Brain microvascular endothelial cell (primary cell): Measurements from ENCODE around the gene EPHB2.
"Not testable (repeated sequence)": the region's sequence is repeated elsewhere in the genome, so short reads cannot be mapped to it uniquely, and the experiment has no call there.

Experiments used
- DNase-seq: peaks from one replicate; pipeline ENCODE4 v3.0.0-alpha.2; 2020
- H3K27ac ChIP-seq: fragments of 250-450 bp; sonication (Bioruptor Pico); 2 replicates; pipeline ENCODE4 v1.5.1; 2020; ENCODE audit warnings: mild to moderate bottlenecking, moderate library complexity
- H3K27me3 ChIP-seq: fragments of 250-450 bp; sonication (Bioruptor Pico); replicated peaks from 2 replicates; pipeline ENCODE4 v1.5.1; 2020; ENCODE audit warnings: mild to moderate bottlenecking
- H3K36me3 ChIP-seq: fragments of 250-450 bp; sonication (Bioruptor Pico); replicated peaks from 2 replicates; pipeline ENCODE4 v1.5.1; 2020; ENCODE audit warnings: mild to moderate bottlenecking
- H3K4me3 ChIP-seq: 2 replicates; pipeline ENCODE4 v1.5.1; 2011; ENCODE audit warnings: low read depth, mild to moderate bottlenecking, control low read depth, low read length, moderate library complexity
- in situ Hi-C: cut with HindIII; loops from 2 replicates; pipeline ENCODE4 v1.10.0; 2017; ENCODE audit warnings: low sequenced_read_pairs, low pct_ligation_motif_present
- TF ChIP-seq, protein P1 (sequence below): IDR thresholded peaks from 2 replicates; pipeline ENCODE4 v1.5.1; 2011; ENCODE audit warnings: low read depth, mild to moderate bottlenecking, moderate library complexity, low read length, control low read depth, inconsistent platforms; ENCODE audit errors: missing control alignments

Gene EPHB2

DNA sequence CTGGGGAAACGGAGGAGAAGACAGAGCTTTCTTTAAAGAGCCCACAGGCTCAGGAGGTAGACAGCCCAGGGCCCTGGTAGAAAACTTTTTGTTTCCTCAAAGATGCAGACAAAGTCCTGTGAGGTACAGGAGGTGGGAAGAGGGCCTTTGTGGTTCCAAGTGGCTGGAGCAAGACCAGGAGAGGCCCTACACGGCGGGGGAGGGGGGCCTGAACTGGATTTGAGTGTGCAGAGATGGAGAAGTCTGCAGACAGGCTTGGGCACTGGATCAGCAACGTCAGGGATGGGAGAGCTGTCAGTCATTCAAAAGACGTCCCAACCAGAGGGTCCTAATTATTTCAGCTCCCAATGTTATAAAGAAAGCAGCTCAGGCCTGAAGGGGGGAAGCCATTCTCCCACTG, 126.2 kb downstream of the EPHB2 start:
- DNase-seq = no peak
- H3K36me3 ChIP-seq = no peaks in the 10 kb centered on the region
- H3K27me3 ChIP-seq = no peaks in the 10 kb centered on the region
- no peak overlapping the region for H3K4me3 ChIP-seq
- no peak overlapping the region for H3K27ac ChIP-seq
- TF ChIP-seq, protein P1, sequence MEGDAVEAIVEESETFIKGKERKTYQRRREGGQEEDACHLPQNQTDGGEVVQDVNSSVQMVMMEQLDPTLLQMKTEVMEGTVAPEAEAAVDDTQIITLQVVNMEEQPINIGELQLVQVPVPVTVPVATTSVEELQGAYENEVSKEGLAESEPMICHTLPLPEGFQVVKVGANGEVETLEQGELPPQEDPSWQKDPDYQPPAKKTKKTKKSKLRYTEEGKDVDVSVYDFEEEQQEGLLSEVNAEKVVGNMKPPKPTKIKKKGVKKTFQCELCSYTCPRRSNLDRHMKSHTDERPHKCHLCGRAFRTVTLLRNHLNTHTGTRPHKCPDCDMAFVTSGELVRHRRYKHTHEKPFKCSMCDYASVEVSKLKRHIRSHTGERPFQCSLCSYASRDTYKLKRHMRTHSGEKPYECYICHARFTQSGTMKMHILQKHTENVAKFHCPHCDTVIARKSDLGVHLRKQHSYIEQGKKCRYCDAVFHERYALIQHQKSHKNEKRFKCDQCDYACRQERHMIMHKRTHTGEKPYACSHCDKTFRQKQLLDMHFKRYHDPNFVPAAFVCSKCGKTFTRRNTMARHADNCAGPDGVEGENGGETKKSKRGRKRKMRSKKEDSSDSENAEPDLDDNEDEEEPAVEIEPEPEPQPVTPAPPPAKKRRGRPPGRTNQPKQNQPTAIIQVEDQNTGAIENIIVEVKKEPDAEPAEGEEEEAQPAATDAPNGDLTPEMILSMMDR = no peak
- in situ Hi-C loops = no loop called here

DNA sequence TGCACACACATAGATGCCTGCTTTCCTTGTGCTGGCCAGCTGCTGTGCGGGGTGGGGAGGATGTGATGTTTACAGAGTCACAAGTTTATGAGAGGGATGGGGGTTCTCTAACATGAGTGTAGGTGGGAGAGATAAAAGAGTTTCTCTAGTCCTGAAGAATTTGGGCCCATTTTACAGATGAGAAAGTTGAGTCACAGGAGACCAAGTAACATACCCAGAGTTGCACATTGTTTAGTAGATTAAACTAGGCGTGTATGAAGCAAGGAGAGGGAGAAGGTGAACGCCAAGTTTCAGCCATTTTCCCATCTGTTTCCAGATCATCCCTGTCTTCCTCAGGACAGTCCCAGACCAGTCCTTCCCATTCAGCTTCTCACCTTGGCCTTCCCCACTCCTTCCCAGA, 126.7 kb downstream of the EPHB2 start:
- no peak overlapping the region for H3K27ac ChIP-seq
- in situ Hi-C loops = no loop called here
- H3K36me3 ChIP-seq = no peaks in the 10 kb centered on the region
- H3K4me3 ChIP-seq = no peak overlapping the region
- TF ChIP-seq, protein P1 = no peak
- no peaks in the 10 kb centered on the region for H3K27me3 ChIP-seq
- no peak for DNase-seq

DNA sequence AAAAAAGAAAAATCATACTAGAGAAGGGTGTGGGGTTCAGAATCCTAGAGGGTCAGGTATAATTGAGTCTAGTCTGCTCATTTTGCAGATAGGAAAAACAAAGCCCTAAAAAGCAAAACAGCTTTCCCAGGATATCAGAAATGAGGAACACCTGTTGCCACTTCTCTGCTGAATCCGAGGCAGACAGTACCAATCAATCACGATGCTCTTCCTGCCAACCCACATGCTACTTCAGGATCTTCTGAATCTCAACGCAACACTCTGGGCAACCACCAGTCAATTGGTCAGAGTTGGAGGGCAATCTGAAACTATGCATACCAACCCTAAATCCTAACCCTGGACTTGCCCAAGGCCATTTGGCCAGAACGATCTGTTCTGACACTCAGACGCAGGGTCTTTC, 128.3 kb downstream of the EPHB2 start:
- TF ChIP-seq, protein P1 = no peak
- no peaks in the 10 kb centered on the region for H3K36me3 ChIP-seq
- in situ Hi-C loops = no loop called here
- DNase-seq = no peak
- no peak overlapping the region for H3K27ac ChIP-seq
- H3K4me3 ChIP-seq = no peak overlapping the region
- no peaks in the 10 kb centered on the region for H3K27me3 ChIP-seq

DNA sequence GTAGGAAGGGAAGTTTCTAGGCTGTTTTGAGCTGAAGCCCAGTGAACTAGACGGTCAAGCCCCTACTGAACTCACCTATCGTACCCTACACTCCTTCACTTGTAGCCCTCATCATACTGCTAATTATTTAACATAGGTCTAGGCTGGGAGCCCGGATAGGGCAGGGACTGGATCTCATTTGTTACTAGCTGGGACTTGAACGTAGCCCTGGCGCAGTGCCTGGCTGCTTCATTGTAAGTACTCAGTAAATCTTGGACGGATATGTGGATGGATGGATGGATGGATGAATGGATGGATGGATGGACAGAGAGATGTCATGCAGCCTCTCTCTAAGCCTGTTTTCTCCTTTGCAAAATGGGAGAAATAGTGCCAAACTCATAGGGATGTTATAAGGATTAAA, 129.2 kb downstream of the EPHB2 start:
- in situ Hi-C loops = no loop called here
- H3K27me3 ChIP-seq = no peaks in the 10 kb centered on the region
- no peak overlapping the region for H3K27ac ChIP-seq
- H3K4me3 ChIP-seq = no peak overlapping the region
- no peaks in the 10 kb centered on the region for H3K36me3 ChIP-seq
- TF ChIP-seq, protein P1 = no peak
- DNase-seq = no peak

DNA sequence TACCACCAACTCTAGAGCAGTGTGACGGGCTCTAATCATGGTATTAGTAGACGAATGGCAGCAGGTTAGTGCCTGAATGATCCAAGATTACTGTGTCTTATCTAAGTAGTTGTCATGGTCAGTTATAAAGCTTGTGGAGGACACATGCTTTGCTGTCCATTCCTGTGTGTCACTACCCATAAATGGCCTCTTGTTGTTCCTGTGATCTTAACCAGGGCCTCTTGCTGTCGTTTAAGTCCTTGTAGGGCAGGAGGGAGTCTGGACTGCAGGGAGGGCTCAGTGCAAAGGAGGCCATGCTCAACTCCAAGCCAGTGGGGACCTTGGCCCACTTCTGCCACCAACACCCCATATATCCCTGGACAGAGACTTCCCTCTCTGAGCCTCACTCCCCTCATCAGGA, 130.5 kb downstream of the EPHB2 start:
- Histone ChIP-seq H3K36me3 (no peaks in the 10 kb centered on the region), H3K27ac (no peak overlapping the region), H3K27me3 (no peaks in the 10 kb centered on the region), H3K4me3 (no peak overlapping the region)
- in situ Hi-C loops = no loop called here
- no peak for DNase-seq
- TF ChIP-seq, protein P1 = no peak

DNA sequence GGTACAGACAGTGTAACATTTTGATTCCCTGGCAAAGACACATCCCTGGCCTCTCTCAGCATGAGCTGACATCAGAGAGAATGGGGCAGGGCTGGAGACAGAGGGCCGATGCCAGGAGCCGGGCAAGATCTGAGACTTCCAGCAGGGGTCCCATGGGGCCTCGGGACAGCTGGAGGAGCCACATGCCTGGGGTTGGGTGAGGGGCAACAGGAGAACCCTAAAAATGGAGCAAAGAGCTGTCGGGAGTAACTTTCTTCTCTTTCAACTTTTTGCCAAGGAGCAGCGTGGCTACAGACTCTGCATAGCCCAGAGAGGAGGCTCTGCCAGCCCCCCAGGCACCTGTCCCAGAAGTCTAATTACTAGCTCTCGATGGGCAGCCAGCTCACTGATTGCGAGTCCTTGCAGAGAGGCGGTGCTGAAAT, 131.2 kb downstream of the EPHB2 start:
- H3K36me3 ChIP-seq = no peaks in the 10 kb centered on the region
- H3K27ac ChIP-seq = no peak overlapping the region
- no peaks in the 10 kb centered on the region for H3K27me3 ChIP-seq
- TF ChIP-seq, protein P1 = no peak
- H3K4me3 ChIP-seq = no peak overlapping the region
- in situ Hi-C loops = no loop called here
- no peak for DNase-seq

DNA sequence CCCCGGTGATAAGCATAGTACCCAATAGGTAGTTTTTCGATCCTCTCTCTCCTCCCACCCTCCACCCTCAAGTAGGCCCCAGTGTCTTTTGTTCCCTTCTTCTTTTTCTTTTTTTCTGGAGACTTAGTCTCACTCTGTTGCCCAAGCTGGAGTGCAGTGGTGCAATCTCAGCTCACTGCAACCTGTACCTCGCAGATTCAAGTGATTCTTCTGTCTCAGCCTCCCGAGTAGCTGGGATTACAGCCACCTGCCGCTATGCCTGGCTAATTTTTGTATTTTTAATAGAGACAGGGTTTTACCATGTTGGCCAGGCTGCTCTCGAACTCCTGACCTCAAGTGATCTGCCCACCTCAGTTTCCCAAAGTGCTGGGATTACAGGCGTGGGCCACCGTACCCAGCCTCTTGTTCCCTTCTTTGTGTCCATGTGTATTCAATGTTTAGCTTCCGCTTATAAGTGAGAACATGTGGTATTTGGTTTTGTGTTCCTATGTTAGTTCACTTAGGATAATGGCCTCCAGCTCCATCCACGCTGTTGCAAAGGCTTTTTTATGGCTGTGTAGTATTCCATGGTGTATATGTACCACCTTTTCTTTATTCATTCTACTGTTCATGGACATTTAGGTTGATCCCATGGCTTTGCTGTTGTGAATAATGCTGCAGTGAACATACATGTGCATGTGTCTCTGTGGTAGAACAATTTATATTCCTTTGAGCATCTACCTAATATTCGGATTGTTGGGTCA, 133.0 kb downstream of the EPHB2 start:
- H3K36me3 ChIP-seq, in situ Hi-C loops, H3K27ac ChIP-seq, H3K4me3 ChIP-seq, DNase-seq, H3K27me3 ChIP-seq: not testable (repeated sequence)
